Suppressor macrophage treated with lipopolysaccharide for 4 hours (primary cell): ENCODE data around the gene FAM53B.

ENCODE experiments used
- DNase-seq: peaks from one replicate; pipeline ENCODE4 v3.0.0-alpha.2; 2020

FAM53B gene

GRCh38 chr10:124742413-124743190 lies 1.6 kb downstream of the FAM53B start:
- DNase-seq: no peak

GRCh38 chr10:124741922-124742412 lies 2.2 kb downstream of the FAM53B start:
- DNase-seq: no peak

- peak; percentile 83 for DNase-seq
Observed at GRCh38 chr10:124741281-124741921, 2.8 kb downstream of the FAM53B start.

- peak; percentile 71 for DNase-seq
Observed at GRCh38 chr10:124740369-124741280, 3.6 kb downstream of the FAM53B start.

GRCh38 chr10:124739986-124740368 lies 4.2 kb downstream of the FAM53B start:
- DNase-seq: no peak

GRCh38 chr10:124739119-124739921 lies 4.9 kb downstream of the FAM53B start:
- DNase-seq: no peak

- no peak for DNase-seq
Observed at GRCh38 chr10:124738441-124738840, 5.7 kb downstream of the FAM53B start.

- no peak for DNase-seq
Observed at GRCh38 chr10:124737708-124738107, 6.5 kb downstream of the FAM53B start.

- no peak for DNase-seq
Observed at GRCh38 chr10:124737221-124737620, 7.0 kb downstream of the FAM53B start.

GRCh38 chr10:124736491-124737136 lies 7.6 kb downstream of the FAM53B start:
- DNase-seq: no peak

- no peak for DNase-seq
Observed at GRCh38 chr10:124735491-124736286, 8.5 kb downstream of the FAM53B start.

GRCh38 chr10:124734311-124735166 lies 9.6 kb downstream of the FAM53B start:
- DNase-seq: no peak

- no peak for DNase-seq
Observed at GRCh38 chr10:124733571-124734245, 10.5 kb downstream of the FAM53B start.

GRCh38 chr10:124732931-124733570 lies 11.1 kb downstream of the FAM53B start:
- no peak for DNase-seq

GRCh38 chr10:124731551-124731950 lies 12.6 kb downstream of the FAM53B start:
- no peak for DNase-seq

GRCh38 chr10:124730790-124731189 lies 13.4 kb downstream of the FAM53B start:
- no peak for DNase-seq

- peak; percentile 82 for DNase-seq
Observed at GRCh38 chr10:124728830-124729661, 15.1 kb downstream of the FAM53B start.
